Ecto neural progenitor cell (in vitro differentiated cells): ENCODE data around the gene LAMTOR5.
A peak's percentile ranks its signal among the peaks of the same experiment; 100 is the strongest.
"Not testable (repeated sequence)": the region's sequence is repeated elsewhere in the genome, so short reads cannot be mapped to it uniquely, and the experiment has no call there.

Source experiments
- DNase-seq: peaks from one replicate; pipeline ENCODE4 v3.0.0-alpha.2; 2018; ENCODE audit warnings: low spot score

The LAMTOR5 gene

DNA sequence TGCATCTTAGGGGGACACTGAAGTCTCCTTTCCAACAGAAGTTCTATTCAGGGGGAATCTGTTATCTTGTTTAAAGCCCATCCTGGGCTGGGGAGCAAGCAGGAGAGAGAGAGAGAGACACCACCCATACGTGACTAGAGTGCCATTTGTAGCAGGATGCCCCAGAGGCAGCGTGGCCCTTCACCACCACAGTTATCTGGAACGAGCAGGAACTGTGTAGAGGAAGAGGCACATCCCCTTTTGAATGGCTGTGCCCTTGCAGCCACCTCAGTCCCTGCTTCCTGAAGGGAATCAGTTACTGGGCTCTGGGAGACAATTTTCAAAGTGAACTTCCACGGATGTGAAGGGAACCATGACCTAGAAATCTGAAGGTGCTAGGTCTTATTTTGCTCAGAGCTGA, 19.4 kb upstream of the LAMTOR5 start:
- DNase-seq = no peak

DNA sequence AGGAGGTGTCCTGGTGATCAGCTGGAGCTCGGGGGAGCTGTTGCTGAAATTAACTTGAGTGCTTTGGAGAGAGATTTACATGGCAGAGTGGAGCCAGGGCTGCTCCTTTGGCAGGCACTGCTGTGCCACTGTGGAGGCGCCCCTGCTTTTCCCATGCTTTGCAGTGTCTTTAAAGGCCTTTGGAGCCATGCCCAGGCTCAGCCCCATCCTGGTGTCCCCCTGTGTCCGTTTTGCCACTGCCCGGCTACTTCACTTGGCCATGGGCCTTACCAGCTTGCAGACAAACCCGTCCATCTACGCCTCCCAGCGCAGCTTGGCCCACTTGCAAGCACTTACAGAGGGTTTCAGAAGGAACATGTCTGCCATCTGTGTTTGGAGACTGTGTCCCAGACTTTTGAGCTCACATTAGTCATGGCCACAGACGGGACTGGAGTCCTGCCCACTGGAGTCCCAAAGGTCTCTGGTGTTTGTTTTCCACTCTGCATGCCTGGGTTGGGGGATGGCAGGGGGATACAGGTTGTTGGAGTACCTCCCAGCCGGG, 18.2 kb upstream of the LAMTOR5 start:
- no peak for DNase-seq

DNA sequence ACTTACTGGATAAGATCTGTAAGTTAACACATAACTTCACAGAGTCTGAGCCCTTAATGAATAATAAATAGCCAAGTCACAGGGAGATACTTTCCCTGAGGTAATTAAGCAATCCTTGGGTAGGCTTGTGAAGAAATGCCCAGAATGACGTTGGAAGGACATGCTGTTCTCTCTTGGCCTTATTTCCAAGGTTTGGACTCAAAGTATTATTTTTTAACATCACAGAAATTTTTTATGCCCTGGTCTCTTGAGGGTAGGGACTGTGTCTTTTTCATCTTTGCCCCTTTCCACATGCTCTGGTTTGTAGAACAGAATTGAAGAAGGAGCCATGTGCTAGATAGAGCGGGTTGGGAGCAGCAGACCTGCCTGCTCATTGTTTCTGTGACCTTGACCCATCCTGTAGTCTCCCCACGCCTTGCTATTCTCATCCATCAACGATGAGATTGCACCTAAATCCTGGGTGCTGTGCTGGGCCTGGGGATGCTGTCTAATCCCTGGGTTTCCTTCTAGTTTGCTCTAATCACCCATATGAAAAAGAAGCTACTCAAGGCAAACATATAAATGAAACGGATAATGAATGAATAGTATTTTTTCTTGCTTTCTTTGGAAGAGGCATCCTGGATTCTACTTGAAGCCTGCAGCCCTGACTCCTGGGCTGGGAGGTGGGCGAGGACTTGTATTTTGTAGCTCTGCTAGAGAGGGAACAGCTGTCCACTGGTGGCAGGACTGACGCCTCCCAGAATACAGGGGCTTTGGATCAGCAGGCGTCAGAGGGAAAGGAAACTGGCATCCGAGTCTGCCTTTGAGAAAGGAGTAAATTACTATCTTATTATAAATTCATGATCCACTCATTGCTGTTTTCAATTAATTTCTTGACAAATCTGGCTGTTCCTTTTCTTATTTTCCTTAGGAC, 17.5 kb upstream of the LAMTOR5 start:
- no peak for DNase-seq

DNA sequence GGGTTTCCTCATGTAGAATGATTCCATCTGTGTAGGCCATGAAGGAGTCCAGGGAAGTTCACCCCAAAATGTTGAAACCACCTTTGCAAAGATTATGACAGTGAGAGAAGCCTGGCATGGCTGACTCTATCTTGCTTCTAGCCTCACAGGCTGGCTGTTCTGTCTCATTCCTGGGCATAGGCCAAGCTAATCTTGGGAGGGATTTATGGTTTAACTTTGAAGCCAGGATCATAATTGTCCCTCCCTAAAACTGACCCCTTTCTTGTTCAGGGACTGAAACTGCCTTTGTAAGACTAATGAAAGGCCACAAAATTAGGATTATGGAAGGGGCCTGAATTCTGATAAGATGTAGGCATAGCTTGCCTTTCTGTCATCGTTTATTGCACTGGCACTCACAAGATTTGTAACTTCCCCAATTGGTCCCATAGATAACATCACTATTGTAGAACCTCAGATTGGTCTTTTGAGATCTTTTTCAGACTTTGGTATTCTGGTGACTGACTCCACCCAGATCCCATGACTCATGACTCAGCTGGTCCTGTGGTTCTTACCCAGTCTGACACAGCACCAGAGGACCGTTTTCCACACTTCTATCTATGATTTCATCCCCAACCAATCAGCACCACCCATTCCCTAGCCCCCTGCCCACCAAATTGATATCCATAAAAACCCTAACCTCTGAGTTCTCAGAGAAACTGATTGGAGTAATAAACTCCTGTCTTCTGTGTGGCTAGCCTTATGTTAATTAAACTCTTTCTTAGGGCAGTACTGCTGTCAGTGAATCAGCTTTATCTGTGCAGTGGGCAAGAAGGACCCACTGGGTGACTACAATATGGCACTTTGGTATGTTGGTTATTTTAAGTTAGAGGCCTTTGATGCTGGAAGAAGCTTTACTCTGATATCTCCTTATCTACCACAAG, 13.6 kb upstream of the LAMTOR5 start:
- no peak for DNase-seq

DNA sequence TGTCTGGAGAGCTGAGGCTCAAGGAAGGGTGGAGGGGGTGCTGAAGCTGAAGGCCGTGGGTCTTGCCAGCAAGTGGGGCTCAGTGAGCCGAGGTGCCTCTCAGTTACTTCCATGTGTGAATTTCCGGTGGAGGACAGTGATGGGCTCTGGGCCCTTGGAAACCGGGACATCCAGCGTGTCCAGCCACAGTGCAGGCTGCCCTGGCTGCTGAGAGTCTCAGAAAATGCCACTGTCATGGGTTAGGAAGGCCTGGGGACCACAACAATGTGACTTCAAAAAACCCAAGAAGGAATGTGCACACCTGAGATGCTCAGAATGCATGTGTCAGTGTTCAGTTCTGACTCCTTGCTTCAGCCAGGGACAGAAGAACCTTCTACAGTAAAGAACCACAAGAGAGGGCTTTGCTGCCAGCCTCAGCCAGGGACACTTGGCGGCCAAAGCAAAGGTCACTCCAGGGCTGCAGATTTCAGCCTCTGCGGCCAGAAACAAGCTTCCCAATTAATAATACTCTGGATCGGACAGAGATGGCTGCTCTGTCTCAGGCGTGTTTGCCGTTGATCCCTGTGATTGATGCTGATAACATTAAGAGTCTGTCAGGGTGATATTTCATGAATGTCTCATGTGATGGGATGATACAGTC, 12.6 kb upstream of the LAMTOR5 start:
- no peak for DNase-seq

DNA sequence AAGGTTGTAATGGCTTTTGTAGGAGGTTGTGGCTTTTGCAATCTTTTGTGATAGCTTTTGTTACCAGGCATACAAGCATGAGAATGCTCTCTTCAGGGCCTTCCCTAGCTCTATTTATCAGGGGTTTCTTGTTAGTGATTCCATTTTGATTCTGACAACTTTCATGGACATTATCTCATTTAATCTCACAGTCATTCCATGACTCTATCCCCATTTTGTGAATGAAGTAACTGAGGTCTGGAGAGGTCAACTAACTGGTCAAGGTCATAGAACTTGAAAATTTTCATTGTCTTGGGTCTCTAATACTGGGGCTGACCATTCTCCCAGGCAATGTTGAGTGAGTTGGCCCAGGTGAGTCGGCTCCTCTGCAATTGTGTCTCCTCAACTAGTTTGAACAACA, 11.2 kb upstream of the LAMTOR5 start:
- no peak for DNase-seq

DNA sequence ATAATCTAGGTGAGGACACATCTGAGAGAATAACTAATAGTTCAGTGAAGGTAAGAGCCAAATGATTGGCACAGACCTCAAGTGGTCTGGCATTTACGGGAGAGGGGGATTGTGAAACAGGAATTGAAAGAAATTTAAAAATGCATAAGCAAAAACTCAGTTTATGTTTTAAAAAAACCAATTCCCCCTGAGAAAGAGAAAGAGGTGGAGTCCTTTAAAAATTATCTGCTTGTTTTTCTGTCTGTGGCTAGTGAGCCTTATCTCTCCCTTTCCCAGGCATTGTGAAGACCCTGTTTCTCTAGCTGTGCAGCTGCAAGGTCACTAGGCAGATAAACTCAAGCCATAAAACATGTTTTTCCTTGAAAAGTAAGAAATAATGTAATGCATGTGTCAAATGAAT, 5.6 kb upstream of the LAMTOR5 start:
- not testable (repeated sequence) for DNase-seq

DNA sequence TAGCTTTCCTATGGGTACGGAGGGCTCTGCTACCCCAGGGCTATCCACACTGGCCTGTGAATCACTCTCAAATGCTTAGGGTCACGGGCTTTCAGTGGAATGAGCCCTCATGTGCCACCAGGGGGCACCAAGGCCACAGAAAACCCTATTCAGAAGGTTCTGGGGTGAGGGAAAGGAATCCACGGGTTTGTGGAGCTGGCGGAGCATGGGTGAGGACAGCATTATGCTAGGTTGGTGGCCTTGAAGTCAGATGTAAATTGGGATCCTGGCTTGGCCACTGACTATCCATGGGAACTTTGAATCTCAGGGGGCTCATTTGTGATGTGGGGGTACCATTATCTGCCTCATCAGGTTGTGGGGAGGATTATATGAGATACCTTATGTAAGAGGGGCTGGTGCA, 5.1 kb upstream of the LAMTOR5 start:
- peak; percentile 76 for DNase-seq

DNA sequence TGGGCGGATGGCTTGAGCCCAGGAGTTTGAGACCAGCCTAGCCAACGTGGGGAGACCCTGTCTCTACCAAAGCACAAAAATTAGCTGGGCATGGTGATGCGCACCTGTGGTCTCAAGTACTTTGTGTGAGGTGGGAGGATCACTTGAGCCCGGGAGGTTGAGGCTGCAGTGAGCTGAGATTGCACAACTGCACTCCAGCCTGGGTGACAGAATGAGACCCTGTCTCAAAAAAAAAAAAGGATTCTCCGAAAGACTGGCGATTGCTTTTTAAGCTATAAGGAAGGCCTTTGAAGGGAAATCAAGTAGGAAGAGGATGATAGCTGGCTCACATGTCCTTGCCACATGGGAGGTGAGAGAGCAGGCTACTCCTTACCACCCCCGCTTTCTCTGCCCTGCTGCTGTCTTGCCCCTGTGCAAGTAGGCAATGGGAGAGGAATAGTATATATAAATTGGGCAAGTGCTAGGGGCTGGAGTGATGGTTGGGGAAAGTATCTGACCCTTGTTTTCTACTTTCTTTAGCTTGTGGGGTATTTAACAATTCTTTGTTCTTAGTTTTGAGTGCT, 3.8 kb upstream of the LAMTOR5 start:
- DNase-seq = no peak

DNA sequence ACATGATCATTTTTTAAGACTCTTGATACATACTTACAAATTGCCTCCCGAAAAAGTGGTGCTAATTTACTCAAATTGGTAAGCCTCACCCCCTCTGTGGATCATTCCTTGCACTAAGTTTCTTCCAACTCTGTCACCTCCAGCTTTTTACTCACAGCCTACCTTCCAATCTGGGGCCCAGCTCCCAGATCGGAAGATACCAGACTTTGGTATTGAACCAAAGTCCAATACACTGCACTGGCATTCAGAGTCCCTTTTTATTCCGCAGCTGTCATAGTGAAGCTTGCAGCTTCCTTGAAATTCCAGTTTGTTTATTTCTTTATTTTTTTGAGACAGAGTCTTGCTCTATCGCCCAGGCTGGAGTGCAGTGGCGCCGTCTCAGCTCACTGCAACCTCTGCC, 1.8 kb upstream of the LAMTOR5 start:
- no peak for DNase-seq

DNA sequence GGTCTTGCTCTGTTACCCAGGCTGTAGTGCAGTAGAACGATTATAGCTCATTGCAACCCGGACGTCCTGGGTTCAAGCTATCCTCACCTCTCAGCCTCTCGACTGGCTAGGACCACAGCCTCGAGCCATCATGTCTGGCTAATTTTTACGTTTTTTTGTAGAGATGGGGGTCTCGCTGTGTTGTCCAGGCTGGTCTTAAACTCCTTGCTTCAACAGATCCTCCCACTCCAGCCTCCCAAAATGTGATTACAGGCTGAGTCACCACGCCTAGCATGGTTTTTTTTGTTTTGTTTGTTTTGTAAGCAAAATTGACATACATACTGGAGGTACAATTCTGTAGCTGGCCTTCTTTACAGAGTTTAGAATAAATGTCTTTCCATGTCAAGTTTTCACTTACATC, 994 bp upstream of the LAMTOR5 start:
- DNase-seq = no peak

DNA sequence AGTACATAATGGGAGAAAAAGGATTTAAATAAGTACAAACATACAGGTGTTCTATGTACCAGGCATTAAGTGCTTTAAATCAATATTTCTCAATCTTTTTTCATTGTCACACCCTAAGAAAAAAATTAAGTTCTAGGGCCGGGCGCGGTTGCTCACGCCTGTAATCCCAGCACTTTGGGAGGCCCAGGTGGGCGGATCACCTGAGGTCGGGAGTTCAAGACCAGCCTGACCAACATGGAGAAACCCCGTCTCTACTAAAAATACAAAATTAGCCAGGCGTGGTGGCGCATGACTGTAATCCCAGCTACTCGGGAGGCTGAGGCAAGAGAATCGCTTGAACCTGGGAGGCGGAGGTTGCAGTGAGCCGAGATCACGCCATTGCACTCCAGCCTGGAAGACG, 1.1 kb downstream of the LAMTOR5 start:
- not testable (repeated sequence) for DNase-seq

DNA sequence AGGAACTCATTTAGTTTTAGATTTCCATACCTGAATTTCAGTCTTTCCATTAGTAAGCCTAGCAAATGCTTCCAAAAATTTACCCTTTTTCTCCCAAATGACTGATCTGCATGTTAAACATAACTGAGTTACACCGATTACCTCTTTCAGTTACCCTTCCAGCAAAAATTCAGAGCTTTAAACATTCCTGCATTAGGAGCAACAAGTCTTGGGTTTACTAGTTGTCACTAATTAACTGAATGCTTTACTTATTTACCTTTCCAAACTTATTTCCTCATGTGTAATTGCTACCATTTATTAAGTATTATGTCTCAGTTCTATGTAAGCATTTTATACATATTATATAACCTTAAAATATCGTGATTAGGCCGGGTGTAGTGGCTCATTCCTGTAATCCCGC, 3.1 kb downstream of the LAMTOR5 start:
- DNase-seq = no peak

DNA sequence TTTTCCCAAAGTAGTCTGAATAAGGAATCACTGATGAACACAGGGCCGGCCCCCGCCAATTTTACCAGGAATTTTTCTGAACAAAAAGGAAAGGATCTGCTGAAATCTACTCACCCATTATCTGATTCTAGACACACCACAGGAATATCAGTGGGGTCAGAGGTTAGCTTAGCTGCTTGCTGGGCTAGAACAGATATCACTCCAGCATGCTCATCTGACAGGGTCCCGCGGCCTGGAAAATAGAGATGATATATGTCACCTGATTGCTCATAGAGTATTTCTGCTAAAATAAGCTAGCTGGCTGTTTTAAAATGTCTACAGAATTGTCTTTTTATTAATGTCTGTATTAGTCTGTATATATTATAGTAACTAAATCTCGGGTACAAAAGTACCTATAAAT, 3.7 kb downstream of the LAMTOR5 start:
- DNase-seq = no peak

DNA sequence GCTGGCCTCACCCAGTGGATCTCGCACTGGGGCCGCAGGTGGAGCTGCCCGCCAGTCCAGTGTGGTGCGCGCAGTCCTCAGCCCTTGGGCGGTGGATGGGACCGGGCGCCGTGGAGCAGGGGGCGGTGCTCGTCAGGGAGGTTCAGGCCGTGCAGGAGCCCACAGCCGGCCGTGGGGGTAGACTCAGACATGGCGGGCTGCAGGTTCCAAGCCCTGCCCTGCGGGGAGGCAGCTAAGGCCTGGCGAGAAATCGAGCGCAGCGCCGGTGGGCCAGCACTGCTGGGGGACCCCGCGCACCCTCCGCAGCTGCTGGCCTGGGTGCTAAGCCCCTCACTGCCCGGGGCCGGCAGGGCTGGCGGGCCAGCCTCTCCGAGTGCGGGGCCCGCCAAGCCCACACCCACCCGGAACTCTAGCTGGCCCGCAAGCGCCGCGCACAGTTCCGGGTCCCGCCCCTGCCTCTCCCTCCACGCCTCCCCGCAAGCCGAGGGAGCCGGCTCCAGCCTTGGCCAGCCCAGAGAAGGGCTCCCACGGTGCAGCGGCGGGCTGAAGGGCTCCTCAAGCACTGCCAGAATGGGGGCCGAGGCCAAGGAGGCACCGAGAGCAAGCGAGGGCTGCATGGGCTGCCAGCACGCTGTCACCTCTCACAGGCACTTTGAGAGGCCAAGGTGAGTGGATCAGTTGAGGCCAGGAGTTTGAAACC, 11.1 kb downstream of the LAMTOR5 start:
- DNase-seq = not testable (repeated sequence)

DNA sequence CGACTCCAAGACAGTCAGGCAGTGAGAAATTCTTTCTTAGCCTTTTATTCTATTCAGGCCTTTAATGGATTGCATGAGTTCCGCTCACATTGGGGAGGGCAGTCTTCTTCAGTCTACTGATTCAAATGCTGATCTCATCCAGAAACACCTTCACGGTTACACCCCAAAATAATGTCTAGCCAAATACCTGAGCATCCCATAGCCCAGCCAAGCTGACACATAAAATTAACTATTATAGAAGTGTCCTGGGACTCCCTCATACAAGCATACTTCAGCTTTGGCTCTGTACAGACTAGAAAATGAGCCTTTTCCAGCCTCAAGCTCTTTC, 13.0 kb downstream of the LAMTOR5 start:
- no peak for DNase-seq

DNA sequence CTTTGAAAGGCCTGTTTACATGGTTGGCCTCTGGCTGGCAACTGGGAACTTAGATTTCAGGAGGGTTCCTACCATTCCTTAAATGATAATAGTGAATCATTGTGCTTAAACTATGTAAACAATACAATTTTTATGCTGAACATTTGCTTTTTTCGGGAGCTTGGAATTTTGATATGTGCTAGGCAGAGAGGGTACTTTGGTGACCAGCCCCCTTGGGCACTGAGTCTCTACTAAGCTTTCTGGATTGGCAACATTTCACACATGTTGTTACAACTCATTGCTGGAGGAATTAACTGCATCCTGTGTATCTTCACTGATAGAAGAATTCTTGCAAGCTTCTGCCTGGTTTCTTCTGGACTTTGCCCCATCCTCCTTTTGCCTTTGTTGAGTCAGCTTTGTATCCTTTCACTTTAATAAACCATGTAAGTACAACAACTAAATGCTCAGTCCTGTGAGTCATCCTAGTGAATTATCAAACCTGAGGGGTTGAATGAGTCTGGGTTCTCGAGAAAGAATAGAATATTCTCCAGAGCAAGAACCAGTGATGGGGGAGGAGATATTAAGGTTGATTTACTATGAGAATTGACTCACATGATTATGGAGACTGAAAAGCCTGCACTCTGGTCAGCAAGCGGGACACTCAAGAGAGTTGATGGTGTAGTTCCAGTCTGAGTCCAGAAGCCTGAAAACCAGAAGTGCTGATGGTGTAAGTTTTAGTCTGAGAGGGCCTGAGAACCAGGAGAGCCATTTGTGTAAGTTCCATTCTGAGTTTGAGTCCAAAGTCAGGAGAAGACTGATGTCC, 13.6 kb downstream of the LAMTOR5 start:
- no peak for DNase-seq

DNA sequence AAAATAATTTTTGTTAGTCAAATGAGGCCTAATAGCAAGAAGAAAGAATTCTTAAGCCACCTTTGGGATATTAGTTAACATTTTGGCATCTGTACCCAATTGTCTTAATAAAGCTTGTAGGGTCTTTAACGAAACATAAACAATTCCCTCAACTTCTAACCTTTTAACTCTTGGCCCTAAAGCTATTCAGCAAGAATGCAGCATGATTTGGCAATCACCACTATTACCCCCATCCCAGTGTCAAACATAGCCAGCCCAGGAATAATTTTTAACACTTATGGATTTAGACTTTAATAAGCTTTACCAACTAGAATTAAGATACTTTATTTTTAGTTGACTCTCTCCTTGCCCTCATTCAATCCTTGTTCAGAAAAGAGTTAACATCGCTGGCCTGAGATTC, 14.2 kb downstream of the LAMTOR5 start:
- no peak for DNase-seq

DNA sequence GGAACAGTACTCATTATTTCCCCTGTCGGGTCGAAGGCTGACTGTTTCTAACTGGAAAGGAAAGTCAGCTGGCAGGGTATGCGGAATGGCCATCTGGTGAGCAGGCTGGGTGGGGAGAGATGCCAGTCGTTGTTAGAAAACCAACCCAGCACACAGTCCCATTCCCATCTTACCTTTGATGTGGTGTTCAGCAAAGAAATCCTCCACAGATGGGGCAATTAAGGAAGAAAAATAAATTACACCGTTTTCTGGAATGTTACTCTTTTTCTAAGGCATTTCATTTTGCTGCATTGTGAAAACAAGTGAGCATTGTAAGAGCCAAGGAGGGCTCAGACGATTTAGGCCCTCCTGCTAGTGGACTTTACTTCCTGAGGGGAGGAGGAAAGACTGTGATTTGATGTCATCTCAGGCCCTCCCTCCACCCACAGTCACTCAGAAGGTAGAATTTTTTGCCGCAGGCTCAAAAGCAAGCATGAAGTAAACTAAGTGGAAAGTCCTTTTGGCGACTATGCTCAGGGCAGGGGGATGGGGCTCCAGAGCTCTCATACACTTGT, 16.7 kb downstream of the LAMTOR5 start, which contains the start of gene SLC16A4:
Gene SLC16A4, minus strand, starts transcription at position 335 of the 554 bp plus-strand sequence. CDS start 1,703 bp downstream, outside the sequence.
- peak; percentile 53 for DNase-seq

DNA sequence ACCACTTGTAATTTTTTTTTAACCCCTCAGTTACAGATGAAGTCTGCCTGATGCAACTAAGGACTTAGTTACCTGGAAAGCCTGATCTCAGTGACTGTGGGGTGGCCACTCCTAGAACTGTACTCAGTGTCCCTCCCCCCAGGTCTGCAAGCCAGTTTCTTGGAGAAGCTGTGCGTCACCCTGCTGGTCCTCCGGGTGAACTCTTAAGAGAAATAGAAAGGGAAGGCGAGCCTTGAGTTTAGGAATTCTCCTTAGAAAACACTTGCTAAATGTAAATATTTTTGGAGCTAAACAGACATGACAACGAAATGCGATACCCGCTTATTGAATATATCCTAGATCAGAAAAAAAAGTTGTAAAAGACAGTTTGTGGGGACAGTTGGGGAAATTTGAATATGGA, 17.4 kb downstream of the LAMTOR5 start:
- no peak for DNase-seq
